GM19193 (cell line): Measurements from ENCODE around the gene RAP1GAP.

Source experiments
- POLR2A ChIP-seq: IDR thresholded peaks from 4 replicates; pipeline ENCODE4 v1.6.1; 2011; ENCODE audit not compliant: insufficient read depth, insufficient read length; ENCODE audit errors: extremely low read depth

The RAP1GAP gene

DNA sequence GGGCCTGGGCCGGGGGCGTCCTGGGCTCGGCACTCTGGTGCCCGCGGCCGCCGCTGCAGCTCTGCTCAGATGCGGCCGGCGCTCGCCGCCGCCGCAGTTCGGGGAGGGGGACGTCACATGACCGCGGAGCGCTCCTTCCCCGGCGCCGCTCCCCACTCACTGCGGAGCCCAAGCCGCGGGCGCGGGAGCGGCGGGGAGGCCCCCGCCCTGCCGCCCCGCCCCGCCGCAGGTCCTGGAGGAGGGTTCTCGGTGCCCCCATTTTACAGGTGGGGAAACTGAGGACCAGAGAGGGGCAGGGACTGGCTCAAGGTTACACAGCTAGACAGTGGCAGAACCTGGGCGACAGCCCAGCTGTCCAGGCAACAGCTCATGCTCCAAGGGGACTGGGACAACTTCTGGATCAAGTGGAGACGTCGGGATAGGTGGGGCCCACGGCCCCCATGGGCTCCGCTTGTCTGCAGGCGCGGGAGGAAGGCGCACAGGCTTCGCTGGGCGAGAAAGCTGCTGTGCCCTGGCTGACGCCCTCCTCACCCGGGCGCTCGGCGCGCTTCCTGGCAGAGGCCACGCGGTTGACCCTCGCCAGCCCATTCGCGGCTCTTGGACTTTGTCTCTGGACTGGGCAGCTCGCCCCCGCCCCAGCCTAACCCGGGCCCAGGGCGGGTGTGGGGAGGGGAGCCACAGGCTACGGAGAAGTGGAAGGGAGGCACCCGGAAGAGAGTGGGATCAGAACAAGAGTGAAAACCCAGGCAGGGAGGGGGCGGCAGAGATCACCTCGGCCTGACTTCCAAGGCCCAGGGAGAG lies at the start of gene RAP1GAP:
TSS of gene RAP1GAP (minus strand) at position 100 of the 801 bp plus-strand sequence. CDS start 49,325 bp downstream, outside the sequence.
- no peak for TF ChIP-seq POLR2A

DNA sequence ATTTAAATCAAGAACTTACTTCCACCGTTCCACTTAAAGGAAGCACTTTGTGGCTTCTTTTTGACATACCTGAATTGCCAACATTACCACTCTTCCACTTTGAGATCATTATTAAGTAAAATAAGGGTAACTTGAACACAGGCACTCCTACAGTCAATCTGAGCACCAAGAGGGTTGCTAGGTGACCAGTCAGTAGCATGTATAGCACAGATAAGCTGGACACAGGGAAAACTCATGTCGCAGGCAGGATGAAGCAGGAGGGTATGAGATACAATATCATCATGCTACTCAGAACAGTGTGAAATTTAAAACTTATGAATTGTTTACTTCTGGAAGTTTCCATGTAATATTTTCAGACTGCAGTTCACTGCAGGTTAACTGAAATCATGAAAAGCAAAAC lies 47.0 kb upstream of the RAP1GAP start:
- TF ChIP-seq POLR2A, result no peak

GRCh38 chr1:21707891-21708290 lies 38.7 kb upstream of the RAP1GAP start:
- TF ChIP-seq POLR2A, result no peak

GRCh38 chr1:21707086-21707840 lies 38.1 kb upstream of the RAP1GAP start:
- no peak for TF ChIP-seq POLR2A

- no peak for TF ChIP-seq POLR2A
Observed at GRCh38 chr1:21706151-21706835, 37.1 kb upstream of the RAP1GAP start.

DNA sequence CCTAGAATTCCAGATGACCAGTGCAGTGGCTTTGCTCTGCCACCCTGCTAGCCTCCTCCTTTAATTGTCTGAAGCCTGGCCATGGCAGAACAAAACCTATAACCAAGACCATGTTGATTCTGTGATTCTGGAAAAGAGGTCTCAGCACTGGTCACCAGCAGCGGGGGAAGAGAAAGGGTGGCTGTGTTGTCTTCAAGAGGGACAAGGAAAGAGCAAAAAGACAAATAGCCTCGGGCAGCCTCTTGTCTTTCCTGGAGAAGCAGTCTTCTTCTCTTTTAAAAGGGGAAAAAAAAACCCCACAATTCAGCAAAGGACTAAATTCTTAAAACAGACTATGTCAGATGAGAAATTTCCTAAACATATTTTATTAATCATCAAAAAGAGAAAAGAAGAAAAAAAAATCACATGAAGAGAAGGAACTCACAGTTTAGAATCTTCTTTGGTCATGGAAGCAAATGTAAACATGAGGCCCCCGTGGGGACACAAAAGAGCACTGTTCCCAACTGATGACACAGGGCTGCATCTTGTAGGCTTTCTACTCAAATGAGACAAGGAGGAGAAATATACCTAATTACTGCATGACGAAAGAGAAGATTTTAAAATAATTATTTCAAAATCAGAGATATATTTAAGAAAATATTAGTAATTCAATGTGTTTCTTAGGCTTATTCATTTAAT lies 36.3 kb upstream of the RAP1GAP start:
- no peak for TF ChIP-seq POLR2A

- no peak for TF ChIP-seq POLR2A
Observed at GRCh38 chr1:21704145-21704544, 35.0 kb upstream of the RAP1GAP start.

- no peak for TF ChIP-seq POLR2A
Observed at GRCh38 chr1:21703318-21703963, 34.3 kb upstream of the RAP1GAP start.

GRCh38 chr1:21702780-21703179 lies 33.6 kb upstream of the RAP1GAP start:
- TF ChIP-seq POLR2A, result no peak

DNA sequence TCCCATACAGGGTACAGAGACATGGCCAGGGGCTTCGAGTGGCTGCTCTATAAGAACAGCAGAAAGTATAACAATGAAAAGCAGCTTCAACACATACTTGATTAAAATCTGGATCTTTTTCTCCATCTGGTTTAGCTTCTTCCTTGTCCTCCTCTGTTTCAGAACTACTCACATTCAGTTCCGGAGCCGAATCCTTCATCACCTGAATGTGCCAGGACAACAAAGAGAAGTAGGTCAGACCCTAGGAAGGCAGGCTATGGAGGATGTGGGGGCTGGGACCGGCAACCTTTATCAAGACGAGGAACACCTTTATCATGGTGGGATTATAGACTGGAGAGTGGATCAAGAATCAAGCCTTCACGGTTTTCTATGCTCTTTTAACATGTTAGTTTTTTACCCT lies 32.2 kb upstream of the RAP1GAP start:
- no peak for TF ChIP-seq POLR2A

- no peak for TF ChIP-seq POLR2A
Observed at GRCh38 chr1:21700094-21700493, 30.9 kb upstream of the RAP1GAP start.

DNA sequence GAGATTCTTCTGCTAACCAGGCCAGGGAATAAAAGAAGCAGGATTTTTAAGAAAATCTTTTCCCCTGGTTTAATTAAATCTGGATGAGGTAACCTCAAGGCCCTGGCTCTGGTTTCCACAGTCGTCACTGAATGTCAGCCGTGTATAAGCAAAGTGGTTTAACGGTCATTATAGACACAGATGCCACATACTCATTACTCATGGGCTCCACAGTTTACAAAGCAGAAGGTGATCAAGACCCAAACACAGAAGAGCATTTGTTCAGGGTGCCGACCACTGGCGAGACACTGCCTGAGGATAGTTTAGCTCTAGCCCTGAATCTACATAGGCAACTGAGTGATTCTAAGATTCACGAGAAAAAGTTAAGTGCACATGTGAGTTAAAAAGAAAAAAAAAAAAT lies 27.8 kb upstream of the RAP1GAP start:
- no peak for TF ChIP-seq POLR2A

- no peak for TF ChIP-seq POLR2A
Observed at GRCh38 chr1:21693732-21694131, 24.6 kb upstream of the RAP1GAP start.

GRCh38 chr1:21691739-21692138 lies 22.6 kb upstream of the RAP1GAP start:
- TF ChIP-seq POLR2A, result no peak
